NCI-H2171 (cell line): ENCODE measurements around the gene HAT1.
"Not testable (repeated sequence)": the region's sequence is repeated elsewhere in the genome, so short reads cannot be mapped to it uniquely, and the experiment has no call there.

Experiments used
- DNase-seq: peaks from one replicate; lab custom pipeline; 2025; lab: John Stamatoyannopoulos, UW

Gene HAT1, protein sequence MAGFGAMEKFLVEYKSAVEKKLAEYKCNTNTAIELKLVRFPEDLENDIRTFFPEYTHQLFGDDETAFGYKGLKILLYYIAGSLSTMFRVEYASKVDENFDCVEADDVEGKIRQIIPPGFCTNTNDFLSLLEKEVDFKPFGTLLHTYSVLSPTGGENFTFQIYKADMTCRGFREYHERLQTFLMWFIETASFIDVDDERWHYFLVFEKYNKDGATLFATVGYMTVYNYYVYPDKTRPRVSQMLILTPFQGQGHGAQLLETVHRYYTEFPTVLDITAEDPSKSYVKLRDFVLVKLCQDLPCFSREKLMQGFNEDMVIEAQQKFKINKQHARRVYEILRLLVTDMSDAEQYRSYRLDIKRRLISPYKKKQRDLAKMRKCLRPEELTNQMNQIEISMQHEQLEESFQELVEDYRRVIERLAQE

GRCh38 chr2:171922230-171923022 lies at the start of gene HAT1:
Gene HAT1, plus strand, starts transcription at chr2:171922461. Its CDS starts 40 bp downstream, at chr2:171922501.
- DNase-seq = peak; percentile 98

DNA sequence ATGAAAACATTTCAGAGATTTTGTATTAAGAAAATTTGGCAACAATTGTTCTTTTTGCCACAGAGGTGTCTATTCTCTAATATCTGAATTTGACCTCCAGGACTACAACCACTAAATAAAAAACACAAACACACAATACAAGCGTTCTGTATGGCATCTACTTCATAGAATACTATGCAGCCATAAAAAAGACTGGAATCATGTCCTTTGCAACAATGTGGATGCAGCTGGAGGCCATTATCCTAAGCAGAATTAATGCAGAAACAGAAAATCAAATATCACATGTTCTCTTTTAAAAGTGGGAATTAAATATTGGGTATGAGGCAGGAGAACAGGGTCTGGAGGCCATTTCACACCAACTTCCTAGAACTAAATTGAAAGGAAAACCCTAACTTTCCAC lies 47.7 kb upstream of the HAT1 start:
- DNase-seq = no peak

DNA sequence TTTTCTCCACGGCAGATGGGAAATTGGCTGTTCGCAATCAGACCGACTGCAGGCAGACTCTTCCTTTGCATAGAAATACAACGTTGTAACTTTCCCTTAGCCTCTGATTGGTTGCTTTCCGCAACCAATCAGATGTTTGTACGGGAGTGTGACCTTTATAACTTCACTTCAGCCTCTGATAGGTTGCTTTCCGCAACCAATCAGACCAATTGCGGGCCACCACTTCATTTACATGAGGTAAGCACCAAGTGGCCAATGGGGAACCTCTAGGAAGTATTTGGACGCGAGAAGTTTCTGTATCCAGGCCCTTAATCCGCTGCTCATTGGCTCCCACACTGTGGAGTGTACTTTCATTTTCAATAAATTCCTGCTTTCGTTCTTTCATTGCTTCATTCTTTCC lies 47.3 kb upstream of the HAT1 start:
- DNase-seq = no peak

- DNase-seq = peak; percentile 35
These were observed 43.7 kb upstream of the HAT1 start for GRCh38 chr2:171878481-171878993.

GRCh38 chr2:171879865-171880264 lies 42.4 kb upstream of the HAT1 start:
- DNase-seq = no peak

DNA sequence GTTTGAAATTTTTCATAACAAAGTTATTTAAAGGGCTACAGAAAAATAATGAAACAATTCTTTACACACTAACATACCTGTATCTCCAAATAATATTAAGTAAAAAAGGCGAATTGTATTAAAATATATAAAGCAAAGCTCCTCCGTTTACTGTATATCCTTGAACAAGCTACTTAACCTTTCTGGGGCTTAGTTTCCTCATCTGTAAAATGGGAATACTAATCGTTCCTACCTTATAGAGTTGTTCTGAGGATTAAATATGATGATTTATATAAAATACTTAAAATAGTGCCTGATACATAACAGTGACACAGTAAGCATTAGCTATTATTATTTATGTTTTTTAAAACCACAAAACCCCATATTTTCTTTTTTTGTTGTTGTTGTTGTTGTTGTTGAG lies 41.5 kb upstream of the HAT1 start:
- DNase-seq = no peak

DNA sequence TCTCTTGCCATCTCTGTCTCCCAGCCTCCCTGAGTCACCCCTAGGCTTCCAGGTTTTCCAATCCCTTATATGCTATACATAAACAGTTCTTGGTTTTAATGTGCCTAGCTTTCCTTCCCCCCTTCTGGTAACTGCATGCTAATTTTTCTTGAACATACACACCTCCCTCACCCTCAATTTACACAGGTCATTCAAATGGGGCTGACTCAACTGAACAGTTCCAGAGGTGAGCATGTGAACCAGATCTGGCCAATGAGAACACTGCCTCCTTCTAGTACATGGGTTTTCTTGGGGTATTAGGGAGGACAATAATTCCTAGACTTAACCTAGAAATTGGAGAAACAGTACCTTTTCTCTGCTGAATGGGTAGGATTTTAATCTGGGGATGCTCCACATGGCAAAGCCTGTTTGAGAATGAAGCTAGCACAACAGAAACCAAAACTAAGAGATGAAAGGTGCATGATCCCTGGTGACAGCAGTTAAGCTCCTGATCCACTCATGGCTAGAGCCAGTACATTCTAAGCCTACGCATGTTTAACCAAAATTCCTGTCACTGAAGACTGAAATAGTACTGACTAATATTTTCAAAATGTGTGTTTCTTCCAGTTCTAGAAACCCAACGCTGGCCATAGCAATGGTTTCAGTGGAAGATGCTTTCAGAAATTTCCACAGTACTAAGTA lies 40.0 kb upstream of the HAT1 start:
- no peak for DNase-seq

- no peak for DNase-seq
These were observed 38.9 kb upstream of the HAT1 start for GRCh38 chr2:171883275-171883893.

DNA sequence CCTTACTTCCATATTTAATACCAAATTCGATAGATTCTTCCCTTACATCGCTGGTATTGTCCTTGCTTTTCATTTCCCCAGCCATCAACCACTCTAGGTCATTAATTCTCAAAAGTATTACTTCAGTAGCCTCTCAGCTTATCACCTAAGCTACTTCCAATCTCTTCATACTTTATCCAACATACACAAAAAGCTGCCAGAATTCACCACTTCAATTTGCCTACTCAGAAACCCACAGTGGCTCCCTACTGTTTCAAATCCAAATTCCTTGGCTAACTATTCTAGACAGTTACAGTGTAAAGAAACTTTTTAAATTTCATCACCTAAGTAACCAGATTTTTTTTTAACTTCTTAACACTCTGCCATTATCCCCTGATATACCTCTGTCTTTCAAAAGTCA lies 32.9 kb upstream of the HAT1 start:
- no peak for DNase-seq

- no peak for DNase-seq
These were observed 32.5 kb upstream of the HAT1 start for GRCh38 chr2:171889808-171890207.

GRCh38 chr2:171893196-171893823 lies 29.0 kb upstream of the HAT1 start:
- no peak for DNase-seq

DNA sequence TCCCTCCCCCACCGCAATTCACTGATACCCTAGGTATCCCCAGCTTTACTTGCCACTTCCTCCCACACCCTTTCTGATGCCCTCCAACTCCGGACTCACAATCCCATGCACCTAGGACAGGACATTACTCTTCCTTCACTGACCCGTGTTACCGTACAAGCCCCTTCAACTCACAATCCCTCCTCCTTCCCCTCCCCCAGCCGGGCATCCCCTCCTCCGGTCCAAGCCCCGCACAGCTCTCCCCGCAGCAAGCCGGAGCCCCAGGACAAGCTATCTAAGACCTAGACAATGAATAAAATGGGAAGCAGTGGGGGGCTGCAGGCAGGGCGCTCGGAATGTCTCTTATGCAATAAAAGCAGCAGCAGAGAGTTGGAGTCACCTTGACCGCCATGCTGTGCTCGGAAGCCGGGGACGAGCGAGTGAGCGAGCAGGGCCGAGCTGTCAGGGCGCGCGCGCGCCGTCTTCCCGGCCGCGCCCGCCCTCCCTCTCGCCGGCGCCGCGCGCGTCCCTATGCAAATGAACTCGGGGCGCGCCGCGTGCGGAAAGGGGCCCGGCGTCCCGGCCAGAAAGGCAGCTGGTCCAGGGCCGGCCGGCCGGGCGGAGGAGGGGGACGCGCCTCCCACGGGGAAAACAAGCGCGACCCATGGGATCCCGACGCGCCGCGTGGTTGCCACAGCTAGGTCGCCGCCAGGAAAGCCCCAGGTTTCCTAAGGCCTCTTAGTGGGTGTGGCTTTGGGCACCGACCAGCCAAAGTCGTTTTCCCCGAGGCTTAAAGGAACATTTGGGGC lies 28.2 kb upstream of the HAT1 start, which contains the start of gene SLC25A12:
Gene SLC25A12, minus strand, starts transcription at position 421 of the 788 bp plus-strand sequence. Its CDS starts 30 bp downstream, at position 391.
- DNase-seq = peak; percentile 89

DNA sequence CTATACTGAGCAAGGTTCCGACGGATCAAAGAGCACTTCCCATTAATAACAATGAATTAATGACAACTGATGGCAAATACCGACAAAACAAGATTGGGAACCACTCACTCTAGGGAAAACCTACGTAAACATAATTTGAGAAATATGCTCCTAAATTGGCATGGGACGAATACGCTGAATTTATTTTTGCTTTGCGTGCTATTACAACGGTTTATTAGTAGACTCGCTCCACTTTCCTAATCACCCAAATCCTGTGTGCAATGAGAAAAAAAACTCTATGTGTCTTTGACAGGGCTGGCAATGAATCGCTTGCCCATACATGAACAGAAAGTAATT lies 27.7 kb upstream of the HAT1 start:
- DNase-seq = no peak

DNA sequence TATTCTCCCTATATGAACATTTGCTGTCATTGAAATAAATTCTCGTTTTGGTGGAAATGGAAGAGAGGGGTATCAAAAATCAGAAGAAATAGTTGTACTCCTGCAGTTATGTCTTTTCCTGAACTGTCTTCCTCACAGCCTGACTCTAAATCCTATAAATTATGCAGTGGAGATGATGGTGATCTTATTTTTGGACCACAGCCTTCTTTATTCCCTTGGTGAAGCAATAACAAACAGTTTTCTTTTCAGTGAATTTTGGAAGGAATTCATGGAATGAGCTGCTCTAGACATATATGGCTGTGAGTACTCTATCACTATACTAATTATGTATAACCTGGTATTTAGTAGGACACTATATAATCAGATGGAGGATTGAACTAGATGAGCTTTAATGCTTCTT lies 26.5 kb upstream of the HAT1 start:
- no peak for DNase-seq

DNA sequence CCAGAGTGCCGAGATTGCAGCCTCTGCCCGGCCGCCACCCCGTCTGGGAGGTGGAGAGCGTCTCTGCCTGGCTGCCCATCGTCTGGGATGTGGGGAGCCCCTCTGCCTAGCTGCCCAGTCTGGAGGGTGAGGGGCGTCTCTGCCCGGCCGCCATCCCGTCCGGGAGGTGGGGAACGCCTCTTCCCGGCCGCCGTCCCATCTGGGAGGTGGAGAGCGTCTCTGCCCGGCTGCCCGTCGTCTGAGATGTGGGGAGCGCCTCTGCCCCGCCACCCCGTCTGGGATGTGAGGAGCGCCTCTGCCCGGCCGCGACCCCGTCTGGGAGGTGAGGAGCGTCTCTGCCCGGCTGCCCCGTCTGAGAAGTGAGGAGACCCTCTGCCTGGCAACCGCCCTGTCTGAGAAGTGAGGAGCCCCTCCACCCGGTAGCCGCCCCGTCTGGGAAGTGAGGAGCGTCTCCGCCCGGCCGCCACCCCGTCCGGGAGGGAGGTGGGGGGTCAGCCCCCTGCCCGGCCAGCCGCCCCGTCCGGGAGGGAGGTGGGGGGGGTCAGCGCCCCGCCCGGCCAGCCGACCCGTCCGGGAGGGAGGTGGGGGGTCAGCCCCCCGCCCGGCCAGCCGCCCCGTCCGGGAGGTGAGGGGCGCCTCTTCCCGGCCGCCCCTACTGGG lies 22.5 kb upstream of the HAT1 start:
- not testable (repeated sequence) for DNase-seq

GRCh38 chr2:171902840-171903420 lies 19.3 kb upstream of the HAT1 start:
- no peak for DNase-seq

DNA sequence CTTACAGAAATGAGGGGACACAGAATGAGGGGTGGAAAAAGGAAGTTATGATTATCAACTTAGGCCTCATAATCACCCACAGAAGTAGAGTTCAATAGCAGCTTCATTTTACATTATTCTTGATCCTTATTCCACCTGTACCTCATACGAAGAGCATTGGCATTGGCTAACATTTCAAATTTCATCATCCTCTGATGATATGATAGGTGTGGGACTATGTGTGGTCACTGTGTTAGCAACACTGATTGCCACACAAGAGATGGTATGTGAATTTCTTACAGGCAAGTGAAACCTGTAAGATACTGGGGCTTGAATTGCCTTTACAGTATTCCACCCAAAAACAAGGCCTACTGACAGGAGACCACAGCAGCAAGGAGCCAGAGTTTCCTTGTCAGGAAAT lies 14.0 kb upstream of the HAT1 start:
- DNase-seq = no peak

GRCh38 chr2:171909266-171909665 lies 13.0 kb upstream of the HAT1 start:
- no peak for DNase-seq

GRCh38 chr2:171910494-171910893 lies 11.8 kb upstream of the HAT1 start:
- no peak for DNase-seq

GRCh38 chr2:171913517-171913916 lies 8.7 kb upstream of the HAT1 start:
- no peak for DNase-seq
